Occipital lobe (tissue), 2 donors: Measurements from ENCODE around the gene GTSE1. TPM values are rescaled to one million over a fixed set of nuclear protein-coding genes. Genes with fewer than 3 reads are reported as not detected.
"Not testable (repeated sequence)": the region's sequence is repeated elsewhere in the genome, so short reads cannot be mapped to it uniquely, and the experiment has no call there.

ENCODE experiments used
- DNase-seq: peaks from one replicate; lab custom pipeline; 2025; lab: John Stamatoyannopoulos, UW
- total RNA-seq: library from RNA; depleted of rRNA; stranded (reverse); fragments of >200 nt; gene quantifications from one replicate; pipeline ENCODE4 v1.2.3, GENCODE V29; 2014

GTSE1 gene
- total RNA-seq, 1 donor from 2014 or later: 1.1 TPM

DNA sequence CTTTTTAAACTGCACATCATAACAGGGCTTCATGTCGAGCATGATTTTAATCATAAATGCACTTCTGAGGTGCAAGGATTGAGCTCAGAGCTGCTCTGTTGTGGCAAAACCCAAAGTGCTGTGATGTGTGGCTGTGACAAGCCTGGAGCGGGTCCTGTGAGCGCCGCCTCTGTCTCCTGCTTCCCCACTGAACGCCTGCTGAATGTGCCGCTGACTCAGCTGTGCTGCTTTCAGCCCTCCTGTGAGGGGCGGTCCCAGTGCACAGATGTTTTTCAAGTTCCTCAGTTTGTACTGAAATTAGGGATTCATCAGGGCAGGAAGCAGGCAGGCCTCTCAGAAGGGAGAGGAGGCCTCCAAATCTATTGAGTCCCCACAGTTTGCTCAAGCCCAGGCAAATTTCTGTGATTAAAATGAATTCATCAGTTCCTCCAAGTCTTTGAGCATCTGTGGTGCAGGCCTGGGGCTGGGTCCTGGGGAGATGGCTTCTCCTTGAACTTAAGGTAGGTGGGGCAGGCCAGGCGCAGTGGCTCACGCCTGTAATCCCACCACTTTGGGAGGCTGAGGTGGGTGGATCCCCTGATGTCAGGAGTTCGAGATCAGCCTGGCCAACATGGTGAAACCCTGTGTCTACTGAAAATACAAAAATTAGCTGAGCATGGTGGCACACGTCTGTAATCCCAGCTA, 3.0 kb upstream of the GTSE1 start:
- peak; percentile 11 for DNase-seq

DNA sequence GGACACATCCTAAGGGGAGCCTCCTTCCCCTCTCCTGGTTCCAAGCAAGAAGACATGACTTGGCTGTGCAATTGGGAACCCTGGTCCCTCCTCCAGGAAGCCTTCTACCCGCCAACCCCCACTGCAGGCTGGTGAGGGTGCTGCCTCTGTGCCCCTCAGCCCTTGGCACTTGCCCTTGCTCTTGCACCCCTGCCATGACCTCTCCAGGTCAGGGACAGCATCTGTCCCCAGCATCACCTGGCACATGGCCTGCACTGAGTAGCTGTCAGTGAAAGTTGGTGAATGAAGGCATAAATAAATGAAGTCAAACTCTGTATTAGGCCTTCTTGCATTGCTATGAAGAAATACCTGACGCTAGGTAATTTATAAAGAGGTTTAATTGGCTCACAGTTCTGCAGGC, 1.9 kb upstream of the GTSE1 start:
- no peak for DNase-seq

DNA sequence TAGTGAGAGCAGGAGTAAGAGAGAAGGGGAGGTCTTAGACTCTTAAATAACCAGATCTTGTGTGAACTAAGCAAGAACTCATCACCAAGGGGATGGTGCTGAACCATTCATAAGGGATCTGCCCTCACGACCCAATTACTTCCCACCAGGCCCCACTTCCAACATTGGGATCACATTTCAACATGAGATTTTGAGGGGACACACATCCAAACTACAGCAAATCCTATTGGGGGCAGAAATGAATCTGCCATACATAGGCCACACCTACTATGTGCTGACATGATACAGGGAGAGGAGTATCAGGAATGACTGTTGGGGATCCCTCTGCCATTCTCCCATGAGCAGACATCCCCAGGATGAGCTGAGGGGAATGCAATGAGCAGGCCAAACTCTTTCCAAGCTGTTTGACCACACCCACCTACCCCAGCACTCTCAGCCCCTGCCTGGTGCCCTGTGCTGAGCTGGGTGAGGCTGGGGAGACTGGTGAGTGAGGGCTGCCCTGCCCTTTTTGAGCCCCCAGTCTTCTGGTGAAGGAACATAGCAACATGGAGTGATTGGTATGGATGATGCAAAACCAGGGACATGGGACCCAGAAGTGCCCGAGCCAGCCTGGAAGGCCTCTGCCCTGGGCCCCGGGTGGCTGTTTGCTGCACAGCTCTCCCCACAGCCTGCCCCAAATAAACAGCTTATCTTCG, 1.2 kb upstream of the GTSE1 start:
- DNase-seq: no peak

DNA sequence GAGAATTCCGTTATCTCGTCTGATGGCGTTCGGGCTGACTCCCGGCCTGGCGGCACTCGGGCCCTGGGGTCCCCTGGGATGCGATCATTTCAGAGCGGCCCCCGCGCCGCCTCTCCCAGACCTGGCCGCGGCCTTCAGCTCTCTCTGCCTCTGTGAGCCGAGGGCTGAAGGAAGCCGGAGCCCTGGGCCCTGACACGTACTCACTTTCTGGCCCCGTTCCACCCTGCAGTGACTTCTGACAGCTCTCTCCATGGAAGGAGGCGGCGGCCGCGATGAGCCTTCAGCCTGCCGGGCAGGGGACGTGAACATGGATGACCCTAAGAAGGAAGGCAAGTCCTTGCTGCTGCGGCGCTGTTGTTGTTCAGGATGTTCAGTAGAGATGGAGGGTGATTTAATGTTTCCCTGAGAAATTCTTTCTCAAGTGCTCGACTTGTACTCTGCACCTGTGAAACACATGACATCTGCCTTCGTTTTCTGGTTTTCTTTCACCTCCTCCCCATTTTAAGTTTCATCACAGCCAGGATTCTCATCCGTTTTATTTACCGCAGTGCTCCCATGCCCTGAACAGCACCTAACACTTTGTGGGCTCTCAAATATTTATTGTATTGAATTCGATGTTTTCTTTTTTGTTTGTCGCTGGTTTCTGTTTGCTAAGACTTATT, 612 bp downstream of the GTSE1 start:
- no peak for DNase-seq

DNA sequence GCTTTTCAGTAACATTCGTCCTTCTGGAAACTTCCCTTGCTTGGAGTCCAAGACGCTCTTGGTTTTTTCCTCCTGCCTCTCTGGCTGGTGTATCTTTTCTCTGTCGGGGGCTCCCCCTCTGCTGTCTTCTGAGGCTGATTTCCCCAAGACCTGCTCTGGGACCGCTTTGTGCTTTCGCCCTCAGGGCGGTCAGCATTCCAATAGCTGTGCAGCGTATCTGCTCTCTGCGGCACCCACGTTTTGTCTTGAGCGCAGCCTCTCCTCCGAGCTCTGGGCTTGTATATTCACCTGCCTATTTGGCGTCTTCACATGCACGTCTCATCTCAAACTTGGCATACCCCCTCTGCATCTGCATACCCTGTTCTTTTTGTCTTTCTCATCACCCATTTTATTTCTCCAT, 2.4 kb downstream of the GTSE1 start:
- DNase-seq: no peak

DNA sequence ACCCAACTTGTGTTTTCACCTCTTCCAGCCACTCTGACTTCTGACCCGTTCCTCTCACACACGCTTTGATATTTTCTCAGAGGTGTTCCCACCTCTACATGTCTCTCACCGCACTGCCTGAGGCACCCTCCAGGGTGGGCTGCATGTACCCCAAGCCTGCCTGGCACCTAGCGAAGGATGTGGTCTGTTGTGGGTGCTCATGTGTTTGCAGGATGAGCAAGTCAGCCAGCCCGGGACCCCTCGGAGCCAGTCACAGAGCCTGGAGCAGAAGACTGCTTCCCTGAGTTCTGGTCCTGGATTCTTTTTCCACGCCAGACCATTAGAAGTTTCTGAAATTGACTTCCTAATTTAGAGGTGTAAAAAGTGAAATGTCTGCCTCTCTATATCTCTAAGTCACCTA, 3.8 kb downstream of the GTSE1 start:
- no peak for DNase-seq

DNA sequence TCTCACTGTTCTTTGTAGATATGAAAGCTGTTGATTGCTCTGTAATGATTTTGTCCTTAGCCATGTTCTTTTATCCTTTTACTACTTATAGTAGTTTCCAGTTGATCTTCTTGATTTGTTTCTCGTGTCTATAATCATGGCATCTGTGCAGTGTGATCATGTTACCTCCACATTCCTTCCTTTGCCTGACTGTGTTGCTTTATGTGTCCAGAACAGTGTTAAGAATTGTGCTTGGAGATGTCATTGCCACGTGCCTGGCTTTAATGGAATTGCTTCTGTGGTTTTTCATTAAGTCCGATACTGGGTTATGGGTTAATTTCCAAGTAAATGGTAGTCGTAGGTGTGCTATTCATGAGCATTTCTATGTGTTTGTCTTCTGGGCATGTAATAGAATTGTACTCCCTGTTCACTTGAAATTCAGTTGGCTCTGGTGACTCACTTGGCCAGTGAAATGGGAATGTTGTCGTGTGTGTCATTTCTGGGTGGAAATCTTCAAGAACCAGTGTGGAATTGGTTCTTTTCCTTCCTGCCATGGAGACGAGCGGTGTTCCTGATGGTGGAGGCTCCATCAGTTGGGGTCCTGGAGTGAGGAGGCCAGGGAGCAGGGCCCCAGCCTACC, 6.8 kb downstream of the GTSE1 start:
- DNase-seq: no peak

DNA sequence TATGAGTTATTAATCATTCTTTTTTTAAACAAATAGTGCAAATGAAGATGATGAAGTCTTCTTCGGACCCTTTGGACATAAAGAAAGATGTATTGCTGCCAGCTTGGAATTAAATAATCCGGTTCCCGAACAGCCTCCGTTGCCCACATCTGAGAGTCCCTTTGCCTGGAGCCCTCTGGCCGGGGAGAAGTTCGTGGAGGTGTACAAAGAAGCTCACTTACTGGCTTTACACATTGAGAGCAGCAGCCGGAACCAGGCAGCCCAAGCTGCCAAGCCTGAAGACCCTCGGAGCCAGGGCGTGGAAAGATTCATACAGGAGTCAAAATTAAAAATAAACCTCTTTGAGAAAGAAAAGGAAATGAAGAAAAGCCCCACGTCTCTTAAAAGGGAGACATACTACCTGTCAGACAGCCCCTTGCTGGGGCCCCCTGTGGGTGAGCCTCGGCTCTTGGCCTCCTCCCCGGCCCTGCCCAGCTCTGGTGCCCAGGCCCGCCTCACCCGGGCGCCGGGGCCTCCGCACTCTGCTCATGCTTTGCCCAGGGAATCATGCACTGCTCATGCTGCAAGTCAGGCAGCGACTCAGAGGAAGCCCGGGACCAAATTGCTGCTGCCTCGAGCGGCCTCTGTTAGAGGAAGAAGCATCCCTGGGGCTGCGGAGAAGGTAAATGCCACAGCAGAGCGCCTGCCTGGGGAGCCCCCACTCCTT, 11.8 kb downstream of the GTSE1 start:
- no peak for DNase-seq

DNA sequence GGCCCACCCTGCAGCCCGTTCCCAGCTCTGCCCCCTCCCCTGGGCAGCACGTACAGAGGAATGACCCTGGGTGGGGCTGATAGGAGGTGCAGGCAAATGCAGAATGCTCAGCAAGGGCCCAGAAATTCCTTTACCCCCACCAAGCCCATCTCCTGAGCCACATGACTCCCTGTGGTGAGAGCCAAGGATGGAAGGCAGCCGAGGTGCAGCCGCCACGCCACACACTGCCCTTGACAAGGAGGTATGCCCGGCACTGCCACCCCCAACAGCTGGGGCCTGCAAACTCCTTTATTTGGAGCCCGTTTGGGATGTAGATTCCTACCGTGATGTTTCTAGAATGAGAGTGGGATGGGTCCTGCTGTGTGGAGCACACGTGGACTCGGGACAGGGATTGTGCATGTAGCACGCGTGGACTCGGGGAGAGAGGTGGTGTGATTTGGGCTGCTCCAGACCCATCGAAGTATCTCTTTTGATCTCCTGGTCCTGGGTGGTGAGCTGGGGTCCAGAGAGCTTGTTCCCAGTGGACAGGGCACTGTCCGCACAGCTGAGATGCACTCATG, 12.9 kb downstream of the GTSE1 start:
- no peak for DNase-seq

DNA sequence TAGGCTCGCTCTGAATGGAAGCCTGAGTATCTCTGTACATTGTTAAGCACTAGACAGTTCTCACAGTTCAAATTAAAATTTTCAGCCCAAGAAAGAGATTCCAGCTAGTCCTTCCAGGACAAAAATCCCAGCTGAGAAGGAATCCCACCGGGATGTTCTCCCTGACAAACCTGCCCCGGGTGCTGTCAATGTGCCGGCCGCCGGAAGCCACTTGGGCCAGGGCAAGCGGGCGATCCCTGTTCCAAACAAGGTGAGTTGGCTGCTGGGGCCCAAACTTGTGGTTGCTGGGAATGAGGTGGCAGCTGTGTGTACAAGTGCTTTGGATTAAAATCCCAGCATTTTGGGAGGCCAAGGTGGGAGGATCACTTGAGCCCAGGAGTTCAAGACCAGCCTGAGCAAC, 15.4 kb downstream of the GTSE1 start:
- no peak for DNase-seq

DNA sequence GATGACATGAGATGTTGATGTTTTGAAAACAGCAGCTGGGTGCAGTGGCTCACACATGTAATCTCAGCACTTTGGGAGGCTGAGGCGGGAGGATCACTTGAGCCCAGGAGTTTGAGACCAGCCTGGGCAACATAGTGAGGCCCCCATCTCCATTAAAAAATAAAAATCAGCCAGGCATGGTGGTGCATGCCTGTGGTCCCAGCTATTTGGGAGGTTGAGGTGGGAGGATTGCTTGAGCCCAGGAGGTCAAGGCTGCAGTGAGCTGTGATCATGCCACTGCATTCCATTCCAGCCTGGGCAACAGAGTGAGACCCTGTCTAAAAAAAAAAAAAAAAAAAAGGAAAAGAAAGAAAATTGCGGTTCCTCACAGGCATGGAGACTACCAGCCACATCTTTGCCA, 16.2 kb downstream of the GTSE1 start:
- not testable (repeated sequence) for DNase-seq

DNA sequence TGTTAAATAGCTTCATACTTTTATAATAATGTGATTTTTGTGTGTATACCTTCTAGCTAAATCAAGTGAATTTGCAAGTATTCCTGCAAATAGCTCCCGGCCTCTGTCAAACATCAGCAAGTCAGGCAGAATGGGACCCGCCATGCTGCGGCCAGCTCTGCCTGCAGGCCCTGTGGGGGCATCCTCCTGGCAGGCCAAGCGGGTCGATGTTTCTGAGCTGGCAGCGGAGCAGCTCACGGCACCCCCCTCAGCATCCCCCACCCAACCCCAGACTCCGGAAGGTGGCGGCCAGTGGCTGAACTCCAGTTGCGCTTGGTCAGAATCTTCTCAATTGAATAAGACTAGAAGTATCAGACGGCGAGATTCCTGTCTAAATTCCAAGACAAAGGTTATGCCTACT, 19.3 kb downstream of the GTSE1 start:
- DNase-seq: no peak

DNA sequence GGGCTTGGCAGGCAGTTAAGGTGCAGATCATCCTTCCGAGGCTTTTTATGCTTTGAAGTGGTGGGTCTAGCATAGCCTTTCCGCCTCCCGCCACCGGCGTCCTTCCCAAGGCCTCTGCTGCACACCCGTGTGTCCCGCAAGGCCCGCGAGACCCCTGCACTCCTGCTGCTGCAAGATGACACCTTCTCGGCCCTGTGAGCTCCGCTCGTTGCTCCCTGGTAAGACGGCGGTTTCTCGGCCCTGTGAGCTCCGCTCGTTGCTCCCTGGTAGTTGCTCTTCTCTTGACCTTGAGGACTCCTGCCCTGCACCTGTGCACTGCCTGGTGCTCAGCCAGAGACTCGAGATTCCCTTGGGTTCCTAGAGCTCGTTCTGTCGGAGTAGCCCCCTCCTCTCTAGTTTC, 21.0 kb downstream of the GTSE1 start:
- DNase-seq: no peak

DNA sequence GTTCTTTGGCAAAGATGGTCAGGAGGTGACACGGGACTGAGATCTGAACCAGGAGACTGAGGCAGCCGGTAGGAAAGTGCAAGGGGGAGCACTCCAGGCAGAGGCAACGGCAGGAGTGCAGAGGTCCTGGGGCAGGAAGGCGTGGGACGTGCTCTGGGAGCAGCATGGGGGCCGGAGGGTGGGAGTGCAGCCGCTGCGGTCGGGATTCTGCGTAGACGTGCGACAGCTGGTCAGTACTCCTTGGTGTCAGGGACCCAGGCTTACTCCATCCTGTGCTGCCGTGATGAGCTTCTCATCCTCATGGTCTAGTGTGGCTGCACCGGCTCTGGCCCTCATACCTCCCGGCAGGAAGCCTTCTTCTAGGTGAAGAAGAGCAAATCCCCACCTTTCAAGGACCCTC, 21.9 kb downstream of the GTSE1 start:
- DNase-seq: no peak

DNA sequence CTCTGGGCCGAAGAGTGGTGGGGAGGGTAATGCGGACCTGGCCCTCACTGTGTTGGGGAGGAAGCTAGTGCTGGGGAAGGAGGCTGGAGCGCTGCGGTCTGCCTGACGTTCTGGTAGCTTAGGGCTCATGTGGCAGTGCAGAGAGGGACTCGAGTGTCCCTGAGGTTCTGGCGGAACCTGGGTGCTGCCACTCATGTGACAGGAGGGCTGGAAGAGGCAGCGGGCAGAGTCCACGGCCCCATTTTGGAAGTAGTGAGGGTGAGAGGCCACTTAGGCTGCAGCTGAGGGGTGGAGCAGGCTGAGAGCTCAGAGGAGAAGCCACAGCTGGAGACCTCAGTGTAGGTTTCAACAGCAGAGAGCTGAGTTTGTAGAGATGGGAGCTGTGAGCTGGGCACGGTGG, 22.6 kb downstream of the GTSE1 start:
- DNase-seq: no peak

DNA sequence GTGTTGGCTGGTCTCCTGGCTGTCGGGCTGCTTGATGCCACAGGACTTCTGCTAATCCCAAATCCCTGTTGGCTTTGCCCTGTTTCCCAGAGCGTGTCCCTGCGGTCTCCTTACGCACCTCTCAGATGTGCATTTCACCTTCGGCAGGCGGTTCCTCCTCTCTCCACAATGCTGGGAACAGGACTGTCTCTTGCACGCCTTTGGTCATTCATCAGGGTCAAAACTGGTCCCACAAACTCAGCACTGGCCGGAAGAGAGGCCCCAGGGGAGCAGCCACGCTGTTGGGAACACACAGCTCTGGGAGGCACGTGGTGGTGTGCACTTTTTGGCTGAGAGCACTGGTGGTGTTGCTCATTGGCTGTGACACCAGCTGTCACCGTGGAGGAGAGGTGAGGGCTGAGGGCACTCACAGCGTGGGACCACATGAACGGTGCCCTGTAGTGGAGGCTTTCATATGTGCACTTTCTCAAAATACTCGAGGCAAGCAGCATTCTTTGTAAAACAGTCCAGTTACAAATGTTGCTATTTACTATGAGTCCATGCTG, 23.6 kb downstream of the GTSE1 start:
- DNase-seq: no peak

DNA sequence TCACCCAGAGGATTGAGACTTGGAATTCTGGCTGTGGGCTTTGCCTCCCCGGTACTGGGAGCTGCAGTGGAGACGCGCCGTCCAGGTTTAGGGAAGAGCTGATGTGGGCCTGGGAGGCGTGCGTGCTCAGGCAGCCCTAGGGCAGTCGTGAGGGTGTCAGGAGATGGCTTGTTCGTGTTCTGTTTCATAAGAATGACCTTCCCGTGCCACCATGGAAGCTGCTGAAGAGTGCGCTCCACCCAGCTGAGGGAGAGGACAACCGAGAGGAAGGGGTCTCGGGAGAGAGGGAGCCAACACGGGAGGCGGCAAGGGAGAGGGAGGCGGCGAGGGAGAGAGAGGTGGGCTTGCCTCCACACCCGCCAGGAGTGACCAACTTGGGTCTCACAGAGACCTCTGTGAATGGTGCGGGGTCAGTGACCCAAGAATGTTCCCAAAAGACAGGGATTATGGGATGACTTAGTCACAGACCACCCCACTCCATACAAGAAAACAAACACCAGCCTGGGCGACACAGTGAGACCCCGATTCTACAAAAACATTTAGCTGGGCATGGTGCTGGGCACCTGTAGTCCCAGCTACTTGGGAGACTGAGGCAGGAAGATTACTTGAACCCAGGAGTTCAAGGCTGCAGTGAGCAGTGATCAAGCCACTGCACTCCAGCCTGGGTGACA, 24.2 kb downstream of the GTSE1 start:
- no peak for DNase-seq

DNA sequence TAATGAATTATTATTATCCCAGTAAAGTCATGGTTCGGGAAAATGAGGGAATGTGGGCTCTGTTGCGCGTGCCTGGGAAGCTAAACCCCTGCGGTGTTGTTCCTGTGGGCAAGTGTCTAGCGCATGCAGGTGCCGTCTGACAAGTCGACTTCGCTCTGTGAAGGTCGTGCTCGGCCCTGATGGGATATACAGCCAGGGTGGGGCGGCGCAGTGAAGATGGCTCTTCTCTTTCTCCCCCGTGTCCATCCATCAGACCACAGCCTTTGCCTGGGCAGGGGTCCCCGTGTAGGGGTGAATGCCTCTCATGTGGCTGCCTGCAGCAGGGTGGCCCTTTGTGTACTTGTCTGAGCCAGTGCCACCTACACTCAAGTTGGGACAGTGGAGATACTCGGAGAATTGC, 26.0 kb downstream of the GTSE1 start:
- DNase-seq: no peak

DNA sequence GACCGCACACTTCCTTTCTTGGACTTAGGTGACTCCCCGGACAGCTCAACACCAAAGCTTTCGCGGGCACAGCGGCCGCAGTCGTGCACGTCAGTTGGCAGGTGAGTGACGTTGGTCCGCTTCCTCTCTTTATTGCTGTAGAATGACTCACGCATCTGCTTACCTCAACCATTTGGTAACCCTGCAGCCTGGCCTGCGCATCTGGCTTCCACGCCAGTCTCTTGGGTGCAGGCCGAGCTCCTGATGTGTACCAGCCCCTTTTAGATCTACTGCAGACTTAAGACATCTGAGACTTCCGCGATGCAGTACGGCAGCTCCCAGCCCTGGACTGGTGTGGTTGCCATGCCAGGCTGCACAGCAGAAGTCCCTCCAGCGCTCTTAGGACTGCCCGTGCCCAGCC, 26.5 kb downstream of the GTSE1 start:
- DNase-seq: no peak

DNA sequence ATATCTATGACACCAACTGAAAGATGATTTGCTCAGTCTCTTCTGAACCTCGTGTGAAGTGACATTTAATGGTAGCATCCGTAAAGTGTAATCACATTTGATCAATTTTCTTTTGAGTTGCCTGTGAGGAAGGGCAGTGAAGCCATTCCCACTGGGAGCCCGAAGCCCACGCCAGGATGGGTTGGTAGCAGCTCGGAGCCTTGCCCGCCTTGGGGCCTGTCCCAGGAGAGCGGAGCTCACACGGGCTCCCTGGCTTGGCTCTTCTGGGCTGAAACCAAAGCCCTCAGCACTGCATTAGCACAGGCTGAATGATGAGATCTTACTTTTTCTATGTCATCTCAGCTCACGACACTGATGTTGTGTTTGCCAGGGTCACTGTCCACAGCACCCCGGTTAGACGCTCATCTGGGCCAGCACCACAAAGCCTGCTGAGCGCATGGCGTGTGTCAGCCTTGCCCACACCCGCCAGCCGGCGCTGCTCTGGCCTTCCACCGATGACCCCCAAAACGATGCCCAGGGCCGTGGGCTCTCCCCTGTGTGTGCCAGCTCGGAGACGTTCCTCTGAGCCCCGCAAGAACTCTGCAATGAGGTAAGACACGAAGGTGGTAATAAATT, 29.5 kb downstream of the GTSE1 start:
- no peak for DNase-seq
